Keratinocyte (primary cell): Measurements from ENCODE around the gene GPATCH2.
"Not testable (repeated sequence)": the region's sequence is repeated elsewhere in the genome, so short reads cannot be mapped to it uniquely, and the experiment has no call there.

ENCODE experiments used
- EZH2 ChIP-seq: IDR thresholded peaks from one replicate; pipeline ENCODE4 v1.6.1; 2012; ENCODE audit warnings: inconsistent platforms, mild to moderate bottlenecking, low read length, moderate library complexity
- TF ChIP-seq, protein P1 (sequence below), 3 experiments: IDR thresholded peaks in 1 of 3; conservative IDR thresholded peaks in 1 of 3; optimal IDR thresholded peaks in 1 of 3; 2 replicates in 2 of 3; 3 replicates in 1 of 3; pipeline versions ENCODE3 to v1.5.1; 2011; ENCODE audit warnings: low read length in 3 of 3, mild to moderate bottlenecking in 3 of 3, moderate library complexity in 2 of 3, control low read depth in 1 of 3, inconsistent platforms in 1 of 3; ENCODE audit not compliant: insufficient read depth in 2 of 3; ENCODE audit errors: extremely low read depth in 1 of 3

DNA sequence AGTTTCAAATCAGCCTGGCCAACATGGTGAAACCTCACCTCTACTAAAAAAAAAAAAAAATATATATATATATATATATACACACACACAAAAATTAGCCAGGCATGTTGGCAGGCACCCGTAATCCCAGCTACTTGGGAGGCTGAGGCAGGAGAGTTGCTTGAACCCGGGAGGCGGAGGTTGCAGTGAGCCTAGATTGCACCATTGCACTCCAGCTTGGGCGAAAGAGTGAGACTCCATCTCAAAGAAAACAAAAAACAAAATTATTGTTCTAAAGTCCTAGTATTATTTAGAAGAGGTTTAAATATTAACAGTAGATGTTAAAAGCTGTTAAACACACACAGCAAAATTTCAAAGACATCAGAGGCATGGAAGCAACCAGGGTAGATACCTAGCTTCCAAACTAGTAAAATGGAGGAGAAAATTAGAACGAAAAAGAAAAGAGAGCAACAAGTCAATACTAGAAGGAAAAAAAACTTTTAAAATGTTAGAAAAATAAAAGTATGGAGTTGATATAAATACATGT lies 46.5 kb downstream of the GPATCH2 start:
- not testable (repeated sequence) for TF ChIP-seq EZH2
- TF ChIP-seq, protein P1, sequence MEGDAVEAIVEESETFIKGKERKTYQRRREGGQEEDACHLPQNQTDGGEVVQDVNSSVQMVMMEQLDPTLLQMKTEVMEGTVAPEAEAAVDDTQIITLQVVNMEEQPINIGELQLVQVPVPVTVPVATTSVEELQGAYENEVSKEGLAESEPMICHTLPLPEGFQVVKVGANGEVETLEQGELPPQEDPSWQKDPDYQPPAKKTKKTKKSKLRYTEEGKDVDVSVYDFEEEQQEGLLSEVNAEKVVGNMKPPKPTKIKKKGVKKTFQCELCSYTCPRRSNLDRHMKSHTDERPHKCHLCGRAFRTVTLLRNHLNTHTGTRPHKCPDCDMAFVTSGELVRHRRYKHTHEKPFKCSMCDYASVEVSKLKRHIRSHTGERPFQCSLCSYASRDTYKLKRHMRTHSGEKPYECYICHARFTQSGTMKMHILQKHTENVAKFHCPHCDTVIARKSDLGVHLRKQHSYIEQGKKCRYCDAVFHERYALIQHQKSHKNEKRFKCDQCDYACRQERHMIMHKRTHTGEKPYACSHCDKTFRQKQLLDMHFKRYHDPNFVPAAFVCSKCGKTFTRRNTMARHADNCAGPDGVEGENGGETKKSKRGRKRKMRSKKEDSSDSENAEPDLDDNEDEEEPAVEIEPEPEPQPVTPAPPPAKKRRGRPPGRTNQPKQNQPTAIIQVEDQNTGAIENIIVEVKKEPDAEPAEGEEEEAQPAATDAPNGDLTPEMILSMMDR (optimal IDR thresholded peaks at IDR 0.05 in 1 of 3, IDR thresholded peaks at IDR 0.05 in 1 of 3, conservative IDR thresholded peaks at IDR 0.05 in 1 of 3; ENCODE audit: extremely low read depth in 1 of 3, insufficient read depth in 2 of 3, low read length in 3 of 3): not testable (repeated sequence)
